Breast epithelium (tissue), 3 donors: ENCODE data around the gene PAMR1.

ENCODE experiments used
- POLR2A ChIP-seq: fragments of 450-650 bp; IDR thresholded peaks from one replicate; pipeline ENCODE4 v1.6.1; 2016; ENCODE audit warnings: antibody characterized with exemption, mild to moderate bottlenecking, moderate library complexity
- POLR2AphosphoS5 ChIP-seq, 3 donors: sonication (generic); formaldehyde crosslinking; IDR thresholded peaks; one replicate each; pipeline ENCODE4 v1.6.1; 2017; ENCODE audit warnings: antibody characterized with exemption in 3 of 3
- TF ChIP-seq, protein P1 (sequence below), 3 donors: fragments of 450-650 bp; IDR thresholded peaks; one replicate each; pipeline ENCODE4 v1.5.1; 2016 to 2017; ENCODE audit warnings: antibody characterized with exemption in 3 of 3, mild to moderate bottlenecking in 3 of 3, moderate library complexity in 3 of 3

DNA sequence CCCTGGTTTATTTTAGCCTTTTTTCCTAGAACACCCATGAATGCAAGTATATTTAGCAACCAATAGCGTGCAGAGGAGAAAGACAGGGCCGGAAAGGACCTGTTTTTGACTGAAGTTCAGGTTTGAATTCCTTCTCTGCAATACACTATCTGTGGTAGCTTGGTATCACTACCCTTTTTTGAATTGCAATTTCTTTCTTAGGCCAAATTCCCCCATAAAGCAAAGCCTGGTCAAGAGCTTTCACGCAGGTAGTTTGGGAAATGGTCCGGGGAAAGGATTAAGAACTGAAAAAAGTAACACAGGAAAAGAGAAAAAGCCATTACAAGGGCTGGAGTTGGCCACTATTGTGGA, 38.8 kb upstream of the PAMR1 start:
- TF ChIP-seq, protein P1, sequence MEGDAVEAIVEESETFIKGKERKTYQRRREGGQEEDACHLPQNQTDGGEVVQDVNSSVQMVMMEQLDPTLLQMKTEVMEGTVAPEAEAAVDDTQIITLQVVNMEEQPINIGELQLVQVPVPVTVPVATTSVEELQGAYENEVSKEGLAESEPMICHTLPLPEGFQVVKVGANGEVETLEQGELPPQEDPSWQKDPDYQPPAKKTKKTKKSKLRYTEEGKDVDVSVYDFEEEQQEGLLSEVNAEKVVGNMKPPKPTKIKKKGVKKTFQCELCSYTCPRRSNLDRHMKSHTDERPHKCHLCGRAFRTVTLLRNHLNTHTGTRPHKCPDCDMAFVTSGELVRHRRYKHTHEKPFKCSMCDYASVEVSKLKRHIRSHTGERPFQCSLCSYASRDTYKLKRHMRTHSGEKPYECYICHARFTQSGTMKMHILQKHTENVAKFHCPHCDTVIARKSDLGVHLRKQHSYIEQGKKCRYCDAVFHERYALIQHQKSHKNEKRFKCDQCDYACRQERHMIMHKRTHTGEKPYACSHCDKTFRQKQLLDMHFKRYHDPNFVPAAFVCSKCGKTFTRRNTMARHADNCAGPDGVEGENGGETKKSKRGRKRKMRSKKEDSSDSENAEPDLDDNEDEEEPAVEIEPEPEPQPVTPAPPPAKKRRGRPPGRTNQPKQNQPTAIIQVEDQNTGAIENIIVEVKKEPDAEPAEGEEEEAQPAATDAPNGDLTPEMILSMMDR (IDR thresholded peaks at IDR 0.05) = no peak
- TF ChIP-seq POLR2A (no peak), POLR2AphosphoS5 (IDR thresholded peaks at IDR 0.05) (no peak)
